Limb (tissue), 2 donors: ENCODE results near the gene ZNF692.

ENCODE experiments used
- DNase-seq, 2 donors: peaks; one replicate each; pipeline ENCODE4 v3.0.0-alpha.2; 2016; ENCODE audit errors: extremely low spot score in 2 of 2

Gene ZNF692

GRCh38 chr1:248825573-248825908, 33.3 kb downstream of the ZNF692 start:
- DNase-seq, result no peak

GRCh38 chr1:248825136-248825535, 33.7 kb downstream of the ZNF692 start:
- peak in 1 of 2 donors; percentile 36 for DNase-seq

GRCh38 chr1:248824701-248825100, 34.2 kb downstream of the ZNF692 start:
- peak in 1 of 2 donors; percentile 21 for DNase-seq

- DNase-seq, result peak in 1 of 2 donors; percentile 13
Measured at GRCh38 chr1:248824301-248824700, 34.6 kb downstream of the ZNF692 start.

- DNase-seq, result no peak
Measured at GRCh38 chr1:248823517-248824001, 35.3 kb downstream of the ZNF692 start.

GRCh38 chr1:248822148-248823032, 36.5 kb downstream of the ZNF692 start:
- no peak for DNase-seq

- no peak for DNase-seq
Measured at GRCh38 chr1:248821641-248822040, 37.2 kb downstream of the ZNF692 start.

- no peak for DNase-seq
Measured at GRCh38 chr1:248821101-248821500, 37.8 kb downstream of the ZNF692 start.

- no peak for DNase-seq
Measured at GRCh38 chr1:248820041-248820585, 38.8 kb downstream of the ZNF692 start.

- no peak for DNase-seq
Measured at GRCh38 chr1:248818505-248819374, 40.1 kb downstream of the ZNF692 start.

GRCh38 chr1:248817065-248817464, 41.8 kb downstream of the ZNF692 start:
- DNase-seq, result no peak

- DNase-seq, result no peak
Measured at GRCh38 chr1:248816042-248816851, 42.6 kb downstream of the ZNF692 start.

GRCh38 chr1:248815407-248816034, 43.4 kb downstream of the ZNF692 start:
- DNase-seq, result no peak

GRCh38 chr1:248814351-248814750, 44.5 kb downstream of the ZNF692 start:
- no peak for DNase-seq

GRCh38 chr1:248813546-248813945, 45.3 kb downstream of the ZNF692 start:
- DNase-seq, result no peak

GRCh38 chr1:248812736-248813425, 46.0 kb downstream of the ZNF692 start:
- no peak for DNase-seq

GRCh38 chr1:248811514-248812490, 47.1 kb downstream of the ZNF692 start:
- DNase-seq, result no peak

- DNase-seq, result no peak
Measured at GRCh38 chr1:248810727-248811513, 48.0 kb downstream of the ZNF692 start.
